HFFc6 (cell line): ENCODE results near the gene PRSS21. TPM values are rescaled to one million over a fixed set of nuclear protein-coding genes. Genes with fewer than 3 reads are reported as not detected.

ENCODE experiments used
- DNase-seq: peaks from one replicate; pipeline ENCODE4 v3.0.0-alpha.2; 2018
- H3K27ac Mint-ChIP-seq: 2 replicates; pipeline ENCODE4 v1.8.0; 2020; ENCODE audit warnings: mild to moderate bottlenecking, mixed read lengths
- H3K27me3 Mint-ChIP-seq: 2 replicates; pipeline ENCODE4 v1.8.0; 2021; ENCODE audit warnings: mild to moderate bottlenecking, moderate library complexity, mixed read lengths; ENCODE audit not compliant: insufficient read depth
- H3K36me3 Mint-ChIP-seq: 2 replicates; pipeline ENCODE4 v1.8.0; 2021; ENCODE audit warnings: low read depth, mixed read lengths
- H3K4me1 Mint-ChIP-seq: 2 replicates; pipeline ENCODE4 v1.8.0; 2020; ENCODE audit warnings: low read depth, mixed read lengths
- H3K4me3 Mint-ChIP-seq: 2 replicates; pipeline ENCODE4 v1.8.0; 2020; ENCODE audit warnings: mild to moderate bottlenecking, moderate library complexity, mixed read lengths
- H3K9me3 Mint-ChIP-seq: 2 replicates; pipeline ENCODE4 v1.8.0; 2020; ENCODE audit warnings: mild to moderate bottlenecking, mixed read lengths
- CTCF ChIP-seq: fragments of 200-600 bp; sonication (generic); IDR thresholded peaks from 2 replicates; pipeline ENCODE4 v1.5.0; 2021; ENCODE audit warnings: antibody characterized with exemption, mild to moderate bottlenecking
- total RNA-seq, 6 experiments: library from RNA; stranded (reverse); fragmentation: NEBNext Ultra II Directional; extraction: Animal tissue kit (Norgen Biotek cat#: 25700); gene quantifications; 2 replicates in 1 of 6; 3 replicates in 5 of 6; pipeline ENCODE4 v1.2.3, GENCODE V29; 2021

Gene PRSS21
- total RNA-seq, 6 experiments from 2014 or later: not detected

GRCh38 chr16:2795395-2796143 is 21.5 kb upstream of the PRSS21 start:
- Mint-ChIP-seq H3K9me3 (no peaks in the 10 kb centered on the region), H3K4me1 (no peaks in the 10 kb centered on the region), H3K4me3 (no peak overlapping the region), H3K27ac (no peak overlapping the region), H3K36me3 (no peaks in the 10 kb centered on the region), H3K27me3 (peaks cover 52% of the 10 kb centered on the region)
- no peak for DNase-seq
- no peak for TF ChIP-seq CTCF

DNA sequence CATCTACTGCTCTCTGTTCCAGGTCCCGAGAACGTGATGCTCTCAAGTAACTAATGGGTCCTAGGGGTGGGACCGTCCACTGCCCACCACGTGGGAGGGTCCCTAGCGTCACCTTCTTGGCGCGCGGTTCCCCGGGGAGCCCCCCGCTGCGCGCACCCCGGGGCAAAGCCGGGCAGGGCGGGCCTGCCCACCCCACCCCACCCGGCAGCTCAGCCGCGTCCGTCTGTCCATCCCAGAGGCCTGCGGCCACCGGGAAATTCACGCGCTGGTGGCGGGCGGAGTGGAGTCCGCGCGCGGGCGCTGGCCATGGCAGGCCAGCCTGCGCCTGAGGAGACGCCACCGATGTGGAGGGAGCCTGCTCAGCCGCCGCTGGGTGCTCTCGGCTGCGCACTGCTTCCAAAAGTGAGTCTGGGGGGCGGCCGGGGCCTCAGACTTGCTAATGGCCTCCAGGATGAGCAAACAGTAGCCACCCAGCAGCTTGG is 18.3 kb upstream of the PRSS21 start:
- no peaks in the 10 kb centered on the region for H3K4me1 Mint-ChIP-seq
- H3K36me3 Mint-ChIP-seq: peaks cover 3% of the 10 kb centered on the region; the same call in 1 of the 2 replicates
- no peak for TF ChIP-seq CTCF
- DNase-seq: no peak
- no peak overlapping the region for H3K4me3 Mint-ChIP-seq
- no peak overlapping the region for H3K27ac Mint-ChIP-seq
- peaks cover 22% of the 10 kb centered on the region for H3K27me3 Mint-ChIP-seq
- H3K9me3 Mint-ChIP-seq: peaks cover 11% of the 10 kb centered on the region

DNA sequence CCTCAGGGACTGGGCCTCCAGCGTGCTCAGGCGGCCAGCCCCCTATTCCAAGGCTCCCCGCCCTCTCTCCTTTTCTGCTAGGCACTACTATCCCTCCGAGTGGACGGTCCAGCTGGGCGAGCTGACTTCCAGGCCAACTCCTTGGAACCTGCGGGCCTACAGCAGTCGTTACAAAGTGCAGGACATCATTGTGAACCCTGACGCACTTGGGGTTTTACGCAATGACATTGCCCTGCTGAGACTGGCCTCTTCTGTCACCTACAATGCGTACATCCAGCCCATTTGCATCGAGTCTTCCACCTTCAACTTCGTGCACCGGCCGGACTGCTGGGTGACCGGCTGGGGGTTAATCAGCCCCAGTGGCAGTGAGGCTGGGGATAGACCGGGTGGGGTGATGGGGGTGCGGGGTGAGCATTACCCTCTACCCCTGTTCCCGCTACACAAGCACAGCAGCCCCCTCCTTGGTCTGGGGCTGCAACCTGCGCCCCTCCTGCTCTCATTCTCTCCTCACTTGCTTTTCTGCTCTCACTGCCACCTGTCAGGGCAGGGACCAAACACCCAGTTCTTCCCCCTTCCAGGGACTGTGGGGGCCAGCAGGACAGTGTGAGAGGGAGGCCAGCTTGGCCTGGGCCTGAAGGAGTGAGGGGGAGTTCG is 17.7 kb upstream of the PRSS21 start:
- no peak for DNase-seq
- peaks cover 17% of the 10 kb centered on the region for H3K9me3 Mint-ChIP-seq
- H3K4me1 Mint-ChIP-seq: no peaks in the 10 kb centered on the region
- no peak for TF ChIP-seq CTCF
- no peak overlapping the region for H3K27ac Mint-ChIP-seq
- peaks cover 5% of the 10 kb centered on the region; the same call in 1 of the 2 replicates for H3K36me3 Mint-ChIP-seq
- peaks cover 22% of the 10 kb centered on the region for H3K27me3 Mint-ChIP-seq
- H3K4me3 Mint-ChIP-seq: no peak overlapping the region

GRCh38 chr16:2799859-2800226 is 17.2 kb upstream of the PRSS21 start:
- H3K9me3 Mint-ChIP-seq: peaks cover 19% of the 10 kb centered on the region
- no peak for TF ChIP-seq CTCF

DNA sequence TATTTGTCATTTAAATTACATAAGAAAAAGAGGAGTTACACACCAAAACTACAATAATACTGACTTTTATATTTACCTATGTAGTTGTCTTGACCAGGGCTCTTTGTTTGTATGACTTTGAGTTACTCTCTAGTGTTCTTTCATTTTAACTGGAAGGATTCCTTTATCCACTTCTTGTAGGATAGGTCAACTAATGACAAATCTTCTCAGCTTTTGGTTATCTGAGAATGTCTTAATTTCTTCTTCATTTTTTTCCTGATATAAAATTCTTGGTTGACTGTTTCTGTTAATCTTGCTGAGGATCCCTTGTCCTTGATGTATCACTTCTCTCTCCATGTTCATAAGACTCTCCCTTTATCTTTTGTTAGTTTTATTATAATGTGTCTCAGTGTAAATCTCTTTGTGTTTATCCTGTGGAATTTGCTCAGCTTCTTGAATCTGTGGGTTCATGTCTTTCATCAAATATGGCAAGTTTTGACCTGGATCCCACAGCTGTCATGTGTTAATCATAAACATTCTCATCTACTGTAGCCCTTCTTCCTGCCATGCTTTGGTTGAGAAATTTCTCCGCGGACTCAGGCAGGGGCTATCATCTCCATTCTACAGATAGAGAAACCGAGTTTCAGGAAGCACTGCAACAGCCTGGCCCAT is 13.4 kb upstream of the PRSS21 start:
- H3K4me1 Mint-ChIP-seq: no peaks in the 10 kb centered on the region
- peaks cover 30% of the 10 kb centered on the region for H3K27me3 Mint-ChIP-seq
- no peak for TF ChIP-seq CTCF
- no peak overlapping the region for H3K4me3 Mint-ChIP-seq
- peaks cover 26% of the 10 kb centered on the region for H3K9me3 Mint-ChIP-seq
- no peak for DNase-seq
- H3K27ac Mint-ChIP-seq: no peak overlapping the region
- peaks cover 5% of the 10 kb centered on the region; the same call in 1 of the 2 replicates for H3K36me3 Mint-ChIP-seq

More at GRCh38 chr16:2799859-2800226, 17.2 kb upstream of the PRSS21 start:
- no peaks in the 10 kb centered on the region for H3K4me1 Mint-ChIP-seq
- no peak overlapping the region for H3K4me3 Mint-ChIP-seq
- H3K36me3 Mint-ChIP-seq: peaks cover 5% of the 10 kb centered on the region; the same call in 1 of the 2 replicates
- DNase-seq: no peak
- H3K27ac Mint-ChIP-seq: no peak overlapping the region
- H3K27me3 Mint-ChIP-seq: peaks cover 22% of the 10 kb centered on the region
